ENCODE results near the gene DAZAP1. TPM values are rescaled to one million over a fixed set of nuclear protein-coding genes. Genes with fewer than 3 reads are reported as not detected.

The DAZAP1 gene
- polyA plus RNA-seq, 4 donors = 77.5 to 89.8 (median 83.4) TPM

GRCh38 chr19:1483131-1483978, 76.0 kb downstream of the DAZAP1 start:
- no peak for DNase-seq (ENCODE audit: low read depth in 4 of 4, low spot score in 3 of 4)

DNA sequence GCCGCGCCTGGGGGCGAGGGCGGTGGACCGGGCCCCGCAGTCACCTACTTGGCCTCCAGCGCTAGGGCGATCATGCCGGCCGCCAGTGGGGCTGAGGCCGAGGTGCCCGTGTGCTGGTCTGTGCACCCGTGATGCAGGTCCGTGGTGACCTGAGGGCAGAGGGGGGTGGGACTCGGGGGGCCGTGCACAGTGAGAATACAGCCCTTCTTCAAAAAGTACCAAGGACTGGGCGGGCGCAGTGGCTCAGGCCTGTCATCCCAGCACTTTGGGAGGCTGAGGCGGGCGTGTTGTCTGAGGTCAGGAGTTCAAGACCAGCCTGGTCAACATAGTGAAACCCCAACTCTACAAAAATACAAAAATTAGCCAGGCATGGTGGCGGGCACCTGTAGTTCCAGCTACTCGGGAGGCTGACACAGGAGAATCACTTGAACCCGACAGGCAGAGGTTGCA, 76.6 kb downstream of the DAZAP1 start:
- no peak for DNase-seq (ENCODE audit: low read depth in 4 of 4, low spot score in 3 of 4)

Other genes starting within 250 kb of the DAZAP1 start
- gene SBNO2, start 233.3 kb upstream of the DAZAP1 start, polyA plus RNA-seq (ENCODE audit: insufficient read length in 4 of 4) = 10 to 100 TPM; 11.8 to 23.5 (median 14.0) TPM
- 10 to 100 TPM; 50.1 to 65.9 (median 53.3) TPM for gene STK11, start 201.8 kb upstream of the DAZAP1 start, polyA plus RNA-seq (ENCODE audit: insufficient read length in 4 of 4)
- 1 to 10 TPM; 1.6 to 5.3 (median 1.7) TPM for gene CBARP, start 169.6 kb upstream of the DAZAP1 start, polyA plus RNA-seq (ENCODE audit: insufficient read length in 4 of 4)
- 100 to 1,000 TPM in 2 of 4 donors, 10 to 100 TPM in 2; 85.5 to 156 (median 99.3) TPM for gene ATP5F1D, start 165.8 kb upstream of the DAZAP1 start, polyA plus RNA-seq (ENCODE audit: insufficient read length in 4 of 4)
- gene MIDN, start 159.0 kb upstream of the DAZAP1 start, polyA plus RNA-seq (ENCODE audit: insufficient read length in 4 of 4) = 10 to 100 TPM; 50.1 to 66.0 (median 52.7) TPM
- 100 to 1,000 TPM; 713 to 749 (median 717) TPM for gene CIRBP, start 138.3 kb upstream of the DAZAP1 start, polyA plus RNA-seq (ENCODE audit: insufficient read length in 4 of 4)
- 10 to 100 TPM; 18.7 to 30.6 (median 19.8) TPM for gene FAM174C, start 132.1 kb upstream of the DAZAP1 start, polyA plus RNA-seq (ENCODE audit: insufficient read length in 4 of 4)
- 1 to 10 TPM; 1.6 to 4.0 (median 2.1) TPM for gene EFNA2, start 121.7 kb upstream of the DAZAP1 start, polyA plus RNA-seq (ENCODE audit: insufficient read length in 4 of 4)
- 100 to 1,000 TPM in 1 of 4 donors, 10 to 100 TPM in 3; 50.1 to 105 (median 55.7) TPM for gene NDUFS7, start 23.7 kb upstream of the DAZAP1 start, polyA plus RNA-seq (ENCODE audit: insufficient read length in 4 of 4)
- gene GAMT, start 6.0 kb upstream of the DAZAP1 start, polyA plus RNA-seq (ENCODE audit: insufficient read length in 4 of 4) = 10 to 100 TPM; 26.9 to 49.8 (median 30.8) TPM
- 100 to 1,000 TPM; 509 to 913 (median 548) TPM for gene RPS15, start 30.8 kb downstream of the DAZAP1 start, polyA plus RNA-seq (ENCODE audit: insufficient read length in 4 of 4)
- 1 to 10 TPM in 3 of 4 donors, under 1 TPM in 1; 0.97 to 1.8 (median 1.5) TPM for gene APC2, start 42.5 kb downstream of the DAZAP1 start, polyA plus RNA-seq (ENCODE audit: insufficient read length in 4 of 4)
- gene C19orf25, start 71.6 kb downstream of the DAZAP1 start, polyA plus RNA-seq (ENCODE audit: insufficient read length in 4 of 4) = 10 to 100 TPM; 22.3 to 38.3 (median 25.8) TPM
- 1 to 10 TPM; 3.4 to 7.9 (median 5.1) TPM for gene PCSK4, start 82.8 kb downstream of the DAZAP1 start, polyA plus RNA-seq (ENCODE audit: insufficient read length in 4 of 4)
- gene REEP6, start 83.6 kb downstream of the DAZAP1 start, polyA plus RNA-seq (ENCODE audit: insufficient read length in 4 of 4) = 10 to 100 TPM in 3 of 4 donors, 1 to 10 TPM in 1; 9.9 to 31.5 (median 17.0) TPM
- 1 to 10 TPM in 2 of 4 donors, under 1 TPM in 2; 0.24 to 1.5 (median 0.80) TPM for gene ADAMTSL5, start 105.4 kb downstream of the DAZAP1 start, polyA plus RNA-seq (ENCODE audit: insufficient read length in 4 of 4)
- under 1 TPM; 0.13 to 0.36 (median 0.16) TPM for gene PLK5, start 116.5 kb downstream of the DAZAP1 start, polyA plus RNA-seq (ENCODE audit: insufficient read length in 4 of 4)
- gene MEX3D, start 160.7 kb downstream of the DAZAP1 start, polyA plus RNA-seq (ENCODE audit: insufficient read length in 4 of 4) = 10 to 100 TPM; 23.7 to 40.4 (median 26.3) TPM
- 10 to 100 TPM; 50.6 to 80.7 (median 53.1) TPM for gene MBD3, start 185.3 kb downstream of the DAZAP1 start, polyA plus RNA-seq (ENCODE audit: insufficient read length in 4 of 4)
- 100 to 1,000 TPM; 104 to 157 (median 119) TPM for gene UQCR11, start 197.9 kb downstream of the DAZAP1 start, polyA plus RNA-seq (ENCODE audit: insufficient read length in 4 of 4)
- gene TCF3, start 245.0 kb downstream of the DAZAP1 start, polyA plus RNA-seq (ENCODE audit: insufficient read length in 4 of 4) = 100 to 1,000 TPM; 101 to 127 (median 108) TPM

Data from right renal pelvis (tissue), 4 donors.